ENCODE measurements around the gene EDIL3.

- TF ChIP-seq CTCF (IDR thresholded peaks at IDR 0.05), result no peak
- TF ChIP-seq POLR2A (IDR thresholded peaks at IDR 0.05), result no peak
These were observed 462.9 kb downstream of the EDIL3 start for GRCh38 chr5:83921666-83922193.
